GM12878 (cell line): ENCODE measurements around the gene AGAP1. TPM values are rescaled to one million over a fixed set of nuclear protein-coding genes. Genes with fewer than 3 reads are reported as not detected.

Experiments
- ATAC-seq: fragments of 200-7000 bp; cut with Tn5 transposase; 3 replicates; pipeline ENCODE4 v1.9.1; 2020; ENCODE audit warnings: mild to moderate bottlenecking, moderate library complexity
- BruUV-seq: library from RNA; stranded (reverse); fragments of 400-500 nt; replicated peaks from 2 replicates; lab custom pipeline; 2021; lab: Mats Ljungman, UMichigan
- CTCF ChIA-PET: fragments of 300-600 bp; sonication (Branson Sonifier 250); formaldehyde crosslinking; extraction: SDS; loops from one replicate; lab custom pipeline; 2021; ENCODE audit warnings: inconsistent platforms; lab: Yijun Ruan, JAX
- POLR2A ChIA-PET: fragments of 350-600 bp; formaldehyde crosslinking; extraction: SDS; loops from one replicate; lab custom pipeline; 2021; ENCODE audit warnings: inconsistent platforms; lab: Charles Lee
- RAD21 ChIA-PET: fragments of 300-600 bp; sonication (Branson Sonifier 250); formaldehyde crosslinking; loops from one replicate; lab custom pipeline; 2023; ENCODE audit warnings: antibody characterized with exemption; ENCODE audit not compliant: unreplicated experiment; lab: Charles Lee
- SMC1A ChIA-PET: fragments of 300-600 bp; sonication (Branson Sonifier 250); formaldehyde crosslinking; loops from one replicate; lab custom pipeline; 2023; ENCODE audit not compliant: unreplicated experiment, uncharacterized antibody; lab: Charles Lee
- DNase-seq: peaks from one replicate; pipeline ENCODE4 v3.0.0-alpha.2; 2011; ENCODE audit warnings: low read depth, low spot score
- FAIRE-seq: peaks from 3 replicates; lab custom pipeline; 2011; peaks lifted over from hg19 to GRCh38; lab: Jason Lieb, UNC
- H2AFZ ChIP-seq: 2 replicates; pipeline ENCODE4 v1.6.0; 2011; ENCODE audit warnings: low read depth, low read length, control low read depth; ENCODE audit not compliant: control insufficient read depth
- H3K27ac ChIP-seq: 2 replicates; pipeline ENCODE4 v1.5.1; 2011; ENCODE audit warnings: control low read depth; ENCODE audit not compliant: control insufficient read depth, insufficient read depth
- H3K27me3 ChIP-seq, 2 experiments: replicated peaks in 1 of 2; 2 replicates each; pipeline versions ENCODE4 v1.6.0 to v1.6.1; 2011; ENCODE audit warnings: low read length in 1 of 2; ENCODE audit not compliant: control insufficient read depth in 2 of 2, insufficient read depth in 2 of 2
- H3K36me3 ChIP-seq, 2 experiments: 2 replicates each; pipeline ENCODE4 v1.5.1; 2011; ENCODE audit warnings: low read length in 1 of 2; ENCODE audit not compliant: control insufficient read depth in 2 of 2, insufficient read depth in 2 of 2
- H3K4me1 ChIP-seq: 2 replicates; pipeline ENCODE4 v1.6.1; 2011; ENCODE audit warnings: mild to moderate bottlenecking, low read length, moderate library complexity, mixed read lengths; ENCODE audit not compliant: control insufficient read depth, insufficient read depth
- H3K4me2 ChIP-seq: 2 replicates; pipeline ENCODE4 v1.6.0; 2011; ENCODE audit warnings: control low read depth; ENCODE audit not compliant: control insufficient read depth, insufficient read depth
- H3K4me3 ChIP-seq: fragments of 200-600 bp; sonication (generic); 2 replicates; pipeline ENCODE4 v1.5.1; 2016
- H3K79me2 ChIP-seq: 2 replicates; pipeline ENCODE4 v1.6.0; 2011; ENCODE audit warnings: low read length; ENCODE audit not compliant: control insufficient read depth, insufficient read depth
- H3K9ac ChIP-seq: 2 replicates; pipeline ENCODE4 v1.8.0; 2011; ENCODE audit warnings: low read length, control low read depth, mixed read lengths; ENCODE audit not compliant: control insufficient read depth, insufficient read depth
- H3K9me3 ChIP-seq: replicated peaks from 3 replicates; pipeline ENCODE4 v1.5.1; 2011; ENCODE audit warnings: mild to moderate bottlenecking, low read length; ENCODE audit not compliant: control insufficient read depth, insufficient read depth
- H4K20me1 ChIP-seq: 2 replicates; pipeline ENCODE4 v1.6.0; 2011; ENCODE audit not compliant: control insufficient read depth, insufficient read depth
- CHD2 ChIP-seq: IDR thresholded peaks from 2 replicates; pipeline ENCODE4 v1.6.1; 2011; ENCODE audit warnings: low read depth, low read length, improper control_type of control experiment, borderline replicate concordance
- MEF2B ChIP-seq: fragments of 450-650 bp; IDR thresholded peaks from 2 replicates; pipeline ENCODE4 v1.6.1; 2018; ENCODE audit warnings: mild to moderate bottlenecking, moderate library complexity; ENCODE audit not compliant: partially characterized antibody, poor library complexity, severe bottlenecking
- MLLT1 ChIP-seq: fragments of 450-650 bp; IDR thresholded peaks from 2 replicates; pipeline ENCODE4 v1.6.1; 2016; ENCODE audit warnings: mild to moderate bottlenecking
- NR2F1 ChIP-seq: fragments of 450-650 bp; conservative IDR thresholded peaks from 2 replicates; pipeline ENCODE4 v1.6.1; 2017; ENCODE audit warnings: mild to moderate bottlenecking
- PAX8 ChIP-seq: fragments of 450-650 bp; IDR thresholded peaks from 2 replicates; pipeline ENCODE4 v1.6.1; 2017; ENCODE audit warnings: mild to moderate bottlenecking, moderate library complexity
- RFX5 ChIP-seq: IDR thresholded peaks from 2 replicates; pipeline ENCODE4 v1.6.1; 2011; ENCODE audit warnings: low read depth, low read length, improper control_type of control experiment
- SIN3A ChIP-seq: IDR thresholded peaks from 2 replicates; pipeline ENCODE4 v1.6.1; 2012; ENCODE audit warnings: low read depth, low read length, improper control_type of control experiment
- STAT1 ChIP-seq: fragments of 450-650 bp; conservative IDR thresholded peaks from 2 replicates; pipeline ENCODE4 v1.6.1; 2014; ENCODE audit warnings: antibody characterized with exemption, mild to moderate bottlenecking
- TCF3 ChIP-seq: IDR thresholded peaks from 2 replicates; pipeline ENCODE4 v1.6.1; 2012; ENCODE audit warnings: low read depth, mild to moderate bottlenecking, low read length, borderline replicate concordance; ENCODE audit not compliant: insufficient read depth
- ZNF384 ChIP-seq: IDR thresholded peaks from 2 replicates; pipeline ENCODE4 v1.6.1; 2012; ENCODE audit warnings: low read depth, mild to moderate bottlenecking, low read length, improper control_type of control experiment, borderline replicate concordance
- WGBS: methylation state at CpG from one replicate; pipeline ENCODE4 v1.1.6; 2016; ENCODE audit warnings: low lambda C conversion rate; ENCODE audit not compliant: insufficient replicate concordance, insufficient coverage; ENCODE audit errors: missing lambda C conversion rate; 5-methylcytosine and 5-hydroxymethylcytosine counted together
- in situ Hi-C: fragments of 300-500 bp; cut with MboI; formaldehyde crosslinking; loops from 9 replicates; pipeline ENCODE4 v1.14.3; 2018; ENCODE audit warnings: mixed read lengths
- intact Hi-C: fragments of 100-400 bp; cut with micrococcal nuclease; formaldehyde crosslinking; loops from one replicate; pipeline ENCODE4 v1.14.2; 2022; ENCODE audit not compliant: unreplicated experiment
- polyA plus RNA-seq, 11 experiments: library from polyadenylated mRNA; depleted of rRNA in 4 of 11; unstranded in 6 of 11; stranded (reverse) in 5 of 11; fragments of >200 nt; fragmentation: Nextera tagmentation in 4 of 11; fragmentation: Illumina TruSeq in 1 of 11; extraction: Ambion mirVana in 4 of 11; extraction: Trizol in 1 of 11; gene quantifications; 1 replicate in 1 of 11; 2 replicates in 10 of 11; pipeline versions ENCODE4 v1.2.1 to v1.2.3, GENCODE V29; 2011 to 2016; ENCODE audit warnings: inconsistent platforms in 2 of 11, missing spikeins in 2 of 11, low read depth in 1 of 11
- total RNA-seq, 4 experiments: library from RNA; depleted of rRNA in 3 of 4; stranded (reverse); fragments of >200 nt in 3 of 4; fragmentation: Illumina TruSeq in 1 of 4; extraction: Trizol in 1 of 4; gene quantifications; 2 replicates each; pipeline versions ENCODE4 v1.2.1 to v1.2.3, GENCODE V29; 2013 to 2021
- TF ChIP-seq, protein P1 (sequence below): IDR thresholded peaks from 2 replicates; pipeline ENCODE4 v1.6.1; 2012; ENCODE audit warnings: low read length, inconsistent platforms

The AGAP1 gene
- total and polyA plus RNA-seq, 10 of the 15 experiments (the other 5 are each of a cell fraction or from before 2014, with no cell fraction given): 0.05 to 0.15 (median 0.06) TPM; not detected in 7

GRCh38 chr2:235989591-235989990, 495.7 kb downstream of the AGAP1 start:
- Histone ChIP-seq H3K27ac (no peak overlapping the region), H3K9me3 (no peaks in the 10 kb centered on the region), H3K9ac (no peak overlapping the region), H2AFZ (no peak overlapping the region), H3K27me3 (no peaks in the 10 kb centered on the region), H3K36me3 (no peaks in the 10 kb centered on the region), H3K4me3 (no peak overlapping the region), H3K79me2 (no peaks in the 10 kb centered on the region), H4K20me1 (no peaks in the 10 kb centered on the region), H3K4me1 (no peaks in the 10 kb centered on the region), H3K4me2 (no peak overlapping the region)
- ATAC-seq: no peak
- no peak for FAIRE-seq
- POLR2A ChIA-PET: no interaction called here
- CTCF ChIA-PET: no interaction called here
- no TSS peak for BruUV-seq
- SMC1A ChIA-PET: no interaction called here
- no peak for DNase-seq
- intact Hi-C loops (no loop called here), in situ Hi-C loops (no loop called here)
- RAD21 ChIA-PET: no interaction called here
- TF ChIP-seq TCF3 (no peak), MEF2B (no peak), ZNF384 (no peak), SIN3A (no peak), CHD2 (no peak), RFX5 (no peak), STAT1 (no peak), MLLT1 (no peak), NR2F1 (no peak), PAX8 (no peak)
- TF ChIP-seq, protein P1, sequence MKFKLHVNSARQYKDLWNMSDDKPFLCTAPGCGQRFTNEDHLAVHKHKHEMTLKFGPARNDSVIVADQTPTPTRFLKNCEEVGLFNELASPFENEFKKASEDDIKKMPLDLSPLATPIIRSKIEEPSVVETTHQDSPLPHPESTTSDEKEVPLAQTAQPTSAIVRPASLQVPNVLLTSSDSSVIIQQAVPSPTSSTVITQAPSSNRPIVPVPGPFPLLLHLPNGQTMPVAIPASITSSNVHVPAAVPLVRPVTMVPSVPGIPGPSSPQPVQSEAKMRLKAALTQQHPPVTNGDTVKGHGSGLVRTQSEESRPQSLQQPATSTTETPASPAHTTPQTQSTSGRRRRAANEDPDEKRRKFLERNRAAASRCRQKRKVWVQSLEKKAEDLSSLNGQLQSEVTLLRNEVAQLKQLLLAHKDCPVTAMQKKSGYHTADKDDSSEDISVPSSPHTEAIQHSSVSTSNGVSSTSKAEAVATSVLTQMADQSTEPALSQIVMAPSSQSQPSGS: no peak
- WGBS: 36% methylated on average over 10 of the region's 10 CpGs
